H1 (cell line): ENCODE data around the gene SLC26A9. TPM values are rescaled to one million over a fixed set of nuclear protein-coding genes. Genes with fewer than 3 reads are reported as not detected.

ENCODE experiments used
- CTCF ChIA-PET: fragments of 300-600 bp; sonication (Branson Sonifier 250); formaldehyde crosslinking; loops from one replicate; lab custom pipeline; 2021; ENCODE audit not compliant: partially characterized antibody; lab: Charles Lee
- POLR2A ChIA-PET: fragments of 300-600 bp; sonication (Branson Sonifier 250); formaldehyde crosslinking; loops from one replicate; lab custom pipeline; 2021; ENCODE audit warnings: inconsistent platforms; ENCODE audit not compliant: partially characterized antibody; lab: Charles Lee
- DNase-seq, 2 experiments: peaks; one replicate each; pipeline versions ENCODE4 v3.0.0 to v3.0.0-alpha.2; 2010 to 2022; ENCODE audit warnings: low spot score in 2 of 2, low read depth in 1 of 2, mixed read lengths in 1 of 2
- FAIRE-seq: peaks from 2 replicates; lab custom pipeline; 2011; peaks lifted over from hg19 to GRCh38; lab: Jason Lieb, UNC
- H2AFZ ChIP-seq: 2 replicates; pipeline ENCODE4 v1.8.1; 2012; ENCODE audit warnings: low read length, inconsistent platforms
- H2AK5ac ChIP-seq: 2 replicates; pipeline ENCODE4 v1.6.1; 2013; ENCODE audit warnings: low read depth, low read length
- H2BK120ac ChIP-seq: replicated peaks from 2 replicates; pipeline ENCODE3; 2013; ENCODE audit warnings: low read depth, low read length, inconsistent platforms
- H2BK12ac ChIP-seq: 2 replicates; pipeline ENCODE4 v1.6.1; 2013; ENCODE audit warnings: low read depth, low read length
- H2BK15ac ChIP-seq: 2 replicates; pipeline ENCODE4 v1.6.1; 2013; ENCODE audit warnings: low read length
- H2BK20ac ChIP-seq: 2 replicates; pipeline ENCODE4 v1.6.1; 2013; ENCODE audit warnings: low read length
- H2BK5ac ChIP-seq: 2 replicates; pipeline ENCODE4 v1.6.1; 2013; ENCODE audit warnings: low read depth, low read length
- H3K14ac ChIP-seq: 2 replicates; pipeline ENCODE4 v1.6.1; 2013; ENCODE audit warnings: inconsistent platforms; ENCODE audit not compliant: insufficient read length
- H3K18ac ChIP-seq: 2 replicates; pipeline ENCODE4 v1.6.1; 2013; ENCODE audit warnings: low read length; ENCODE audit errors: extremely low read depth
- H3K23ac ChIP-seq: 2 replicates; pipeline ENCODE4 v1.6.1; 2013; ENCODE audit warnings: inconsistent platforms; ENCODE audit not compliant: insufficient read length
- H3K23me2 ChIP-seq: 2 replicates; pipeline ENCODE4 v1.6.1; 2013; ENCODE audit warnings: low read depth, low read length
- H3K27ac ChIP-seq: 2 replicates; pipeline ENCODE4 v1.6.1; 2011; ENCODE audit warnings: low read depth, low read length, inconsistent platforms
- H3K27me3 ChIP-seq, 4 experiments: replicated peaks in 1 of 4; 1 replicate in 1 of 4; 2 replicates in 3 of 4; pipeline versions ENCODE4 v1.6.1 to v1.8.1; 2011 to 2013; ENCODE audit warnings: low read length in 3 of 4, mild to moderate bottlenecking in 3 of 4, inconsistent platforms in 2 of 4, mixed read lengths in 2 of 4, moderate library complexity in 1 of 4; ENCODE audit not compliant: control insufficient read depth in 3 of 4, insufficient read depth in 3 of 4; ENCODE audit errors: extremely low read depth in 1 of 4
- H3K36me3 ChIP-seq, 4 experiments: 2 replicates each; pipeline versions ENCODE4 v1.6.1 to v1.8.1; 2011 to 2013; ENCODE audit warnings: mild to moderate bottlenecking in 4 of 4, low read length in 3 of 4, moderate library complexity in 2 of 4, control low read depth in 1 of 4, inconsistent platforms in 1 of 4; ENCODE audit not compliant: insufficient read depth in 4 of 4, control insufficient read depth in 2 of 4
- H3K4ac ChIP-seq: replicated peaks from 2 replicates; pipeline ENCODE3; 2013; ENCODE audit warnings: low read length, low read depth, mixed read lengths, inconsistent platforms; ENCODE audit not compliant: insufficient read length
- H3K4me1 ChIP-seq, 4 experiments: replicated peaks in 1 of 4; 1 replicate in 1 of 4; 2 replicates in 3 of 4; pipeline versions ENCODE4 v1.6.1 to v1.8.1; 2011 to 2013; ENCODE audit warnings: low read length in 3 of 4, inconsistent platforms in 2 of 4, mixed read lengths in 1 of 4; ENCODE audit not compliant: insufficient read depth in 4 of 4, control insufficient read depth in 3 of 4
- H3K4me2 ChIP-seq, 2 experiments: 2 replicates each; pipeline versions ENCODE4 v1.6.1 to v1.8.1; 2011 to 2013; ENCODE audit warnings: low read depth in 2 of 2, low read length in 2 of 2, control low read depth in 1 of 2, inconsistent platforms in 1 of 2, mild to moderate bottlenecking in 1 of 2; ENCODE audit not compliant: insufficient read depth in 1 of 2
- H3K4me3 ChIP-seq, 4 experiments: fragments of 200-600, 300-600 bp in 1 of 4; sonication (generic), shearing (Covaris generic), sonication (Bioruptor Twin) in 1 of 4; 2 replicates each; pipeline versions ENCODE4 v1.5.1 to v1.8.1; 2011 to 2016; ENCODE audit warnings: low read length in 4 of 4, low read depth in 3 of 4, control low read depth in 2 of 4, inconsistent platforms in 2 of 4, mild to moderate bottlenecking in 2 of 4, mixed read lengths in 1 of 4, moderate library complexity in 1 of 4; ENCODE audit not compliant: insufficient read depth in 2 of 4; ENCODE audit errors: extremely low read depth in 1 of 4
- H3K56ac ChIP-seq: replicated peaks from 2 replicates; pipeline ENCODE3; 2013; ENCODE audit warnings: low read depth, mild to moderate bottlenecking, mixed read lengths, low read length, inconsistent platforms; ENCODE audit not compliant: insufficient read length
- H3K79me1 ChIP-seq: 2 replicates; pipeline ENCODE4 v1.6.1; 2013; ENCODE audit warnings: low read depth, low read length, control low read depth
- H3K79me2 ChIP-seq, 2 experiments: 2 replicates each; pipeline versions ENCODE4 v1.6.1 to v1.8.1; 2012 to 2013; ENCODE audit warnings: low read length in 2 of 2, mild to moderate bottlenecking in 2 of 2, inconsistent platforms in 1 of 2; ENCODE audit not compliant: insufficient read depth in 2 of 2, control insufficient read depth in 1 of 2
- H3K9ac ChIP-seq, 4 experiments: replicated peaks in 1 of 4; 1 replicate in 1 of 4; 2 replicates in 3 of 4; pipeline versions ENCODE4 v1.6.1 to v1.8.1; 2011 to 2013; ENCODE audit warnings: low read depth in 3 of 4, low read length in 3 of 4, control low read depth in 2 of 4, mild to moderate bottlenecking in 2 of 4, moderate library complexity in 2 of 4, inconsistent platforms in 1 of 4; ENCODE audit errors: extremely low read depth in 1 of 4
- H3K9me3 ChIP-seq, 2 experiments: 2 replicates each; pipeline versions ENCODE4 v1.6.1 to v1.8.1; 2012 to 2013; ENCODE audit warnings: mild to moderate bottlenecking in 2 of 2, moderate library complexity in 2 of 2, control low read depth in 1 of 2, inconsistent platforms in 1 of 2, low read depth in 1 of 2, low read length in 1 of 2, mixed read lengths in 1 of 2; ENCODE audit not compliant: insufficient read depth in 2 of 2
- H4K20me1 ChIP-seq, 2 experiments: replicated peaks in 1 of 2; 2 replicates each; pipeline versions ENCODE3 to v1.8.1; 2011 to 2013; ENCODE audit warnings: inconsistent platforms in 2 of 2, low read length in 2 of 2, mild to moderate bottlenecking in 1 of 2; ENCODE audit not compliant: insufficient read depth in 2 of 2, control insufficient read depth in 1 of 2
- H4K5ac ChIP-seq: 2 replicates; pipeline ENCODE4 v1.6.1; 2013; ENCODE audit warnings: low read length, low read depth, mixed read lengths, inconsistent platforms; ENCODE audit not compliant: insufficient read length
- H4K8ac ChIP-seq: 2 replicates; pipeline ENCODE4 v1.8.0; 2013; ENCODE audit warnings: mild to moderate bottlenecking, moderate library complexity, low read length, inconsistent platforms; ENCODE audit not compliant: insufficient read depth; ENCODE audit errors: extremely low read depth
- H4K91ac ChIP-seq: replicated peaks from 2 replicates; pipeline ENCODE3; 2013; ENCODE audit warnings: low read length, mixed read lengths, inconsistent platforms; ENCODE audit not compliant: insufficient read length
- ASH2L ChIP-seq: fragments of 200-600, 300-600 bp; sonication (generic); IDR thresholded peaks from one replicate; pipeline ENCODE4 v1.7.1; 2017; ENCODE audit warnings: low read length
- MAFK ChIP-seq: IDR thresholded peaks from 2 replicates; pipeline ENCODE4 v1.6.1; 2012; ENCODE audit warnings: low read depth, mild to moderate bottlenecking, improper control_type of control experiment, low read length
- SIRT6 ChIP-seq: IDR thresholded peaks from one replicate; pipeline ENCODE4 v1.7.1; 2012; ENCODE audit warnings: low read length, inconsistent platforms
- TAF1 ChIP-seq: IDR thresholded peaks from 2 replicates; pipeline ENCODE4 v1.6.1; 2011; ENCODE audit warnings: mild to moderate bottlenecking, low read depth, low read length
- TBP ChIP-seq: IDR thresholded peaks from 2 replicates; pipeline ENCODE4 v1.6.1; 2011; ENCODE audit warnings: low read depth, low read length, improper control_type of control experiment
- WGBS, 2 experiments: shearing (Covaris generic) in 1 of 2; methylation state at CpG; one replicate each; pipeline versions ENCODE4 v1.1.6 to v1.1.7; 2013 to 2015; ENCODE audit warnings: low lambda C conversion rate in 2 of 2, mixed read lengths in 2 of 2, inconsistent platforms in 1 of 2, low coverage in 1 of 2, missing lambda C conversion rate in 1 of 2; ENCODE audit not compliant: insufficient replicate concordance in 2 of 2, insufficient coverage in 1 of 2, insufficient read length in 1 of 2; ENCODE audit errors: extremely low coverage in 1 of 2, missing lambda C conversion rate in 1 of 2; 5-methylcytosine and 5-hydroxymethylcytosine counted together
- polyA plus RNA-seq, 7 experiments: library from polyadenylated mRNA; depleted of rRNA in 3 of 7; stranded (reverse) in 5 of 7; unstranded in 2 of 7; fragments of >200 nt in 5 of 7; fragments of 200-250 nt in 2 of 7; gene quantifications; 1 replicate in 5 of 7; 2 replicates in 1 of 7; 4 replicates in 1 of 7; pipeline versions ENCODE4 v1.2.1 to v1.2.3, GENCODE V29; 2011 to 2013; ENCODE audit warnings: missing spikeins in 2 of 7, mixed read lengths in 2 of 7
- total RNA-seq: library from RNA; stranded (reverse); fragmentation: NEBNext Ultra II Directional; extraction: Animal tissue kit (Norgen Biotek cat#: 25700); gene quantifications from 2 replicates; pipeline ENCODE4 v1.2.1, GENCODE V29; 2021

The SLC26A9 gene
- total and polyA plus RNA-seq, 2 of the 8 experiments (the other 6 are each of a cell fraction or from before 2014, with no cell fraction given), result not detected

DNA sequence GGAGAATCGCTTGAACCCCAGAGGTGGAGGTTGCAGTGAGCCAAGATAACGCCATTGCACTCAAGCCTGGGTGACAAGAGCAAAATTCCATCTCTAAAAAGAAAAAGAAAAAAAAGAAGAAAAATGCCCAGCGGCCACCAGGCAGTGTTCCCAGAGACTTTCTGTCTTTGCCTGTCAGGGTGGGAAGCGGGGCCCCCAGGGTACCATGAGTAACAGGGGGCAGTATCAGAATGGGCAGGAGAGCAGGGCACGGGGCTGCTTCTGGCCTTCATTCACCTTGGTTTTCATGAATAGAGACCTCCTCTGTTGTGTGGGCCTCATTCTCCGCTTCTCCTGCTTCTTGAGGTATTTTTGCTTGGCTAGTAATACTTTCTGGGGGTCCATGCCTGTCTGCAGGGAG is 20.4 kb downstream of the SLC26A9 start:
- Histone ChIP-seq H3K18ac (no peak overlapping the region), H4K8ac (no peak overlapping the region), H3K27me3 (no peaks in the 10 kb centered on the region), H2BK15ac (no peak overlapping the region), H3K9me3 (no peaks in the 10 kb centered on the region), H3K27ac (no peak overlapping the region), H4K5ac (no peak overlapping the region), H2BK20ac (no peak overlapping the region), H2BK12ac (no peak overlapping the region), H4K91ac (no peak overlapping the region), H3K4me3 (no peak overlapping the region), H3K4me2 (no peak overlapping the region), H3K79me2 (no peaks in the 10 kb centered on the region), H2BK5ac (no peak overlapping the region), H2AFZ (no peak overlapping the region), H3K4ac (no peak overlapping the region), H3K56ac (no peak overlapping the region), H2BK120ac (no peak overlapping the region), H3K79me1 (no peaks in the 10 kb centered on the region), H3K23me2 (no peaks in the 10 kb centered on the region), H2AK5ac (no peak overlapping the region), H3K4me1 (peaks cover 0 to 1% (median 0%) of the 10 kb centered on the region in 4 experiments; a peak in 1 of 7 replicates), H3K23ac (no peak overlapping the region), H3K36me3 (no peaks in the 10 kb centered on the region), H3K9ac (no peak overlapping the region), H3K14ac (no peak overlapping the region), H4K20me1 (no peaks in the 10 kb centered on the region)
- no peak for FAIRE-seq
- ChIA-PET POLR2A (no interaction called here), CTCF (interaction anchor here (0.9 to 14.5 kb wide), 4 partner anchors 21 to 76 kb away, joined by 3 to 394 read pairs (median 58); partner anchors contain the start of gene SLC26A9)
- no peak for DNase-seq
- WGBS, 2 experiments, result 76% methylated on average over 6 of the region's 6 CpGs; no CpG with 5 or more reads in 1 of the 2 experiments
- TF ChIP-seq ASH2L (no peak), TAF1 (no peak), SIRT6 (no peak), MAFK (no peak), TBP (no peak)
